Measurements from ENCODE around the gene KIF16B.
"Not testable (repeated sequence)": the region's sequence is repeated elsewhere in the genome, so short reads cannot be mapped to it uniquely, and the experiment has no call there.

The KIF16B gene

GRCh38 chr20:16472045-16472872 lies 101.0 kb downstream of the KIF16B start:
- no peak for DNase-seq

DNA sequence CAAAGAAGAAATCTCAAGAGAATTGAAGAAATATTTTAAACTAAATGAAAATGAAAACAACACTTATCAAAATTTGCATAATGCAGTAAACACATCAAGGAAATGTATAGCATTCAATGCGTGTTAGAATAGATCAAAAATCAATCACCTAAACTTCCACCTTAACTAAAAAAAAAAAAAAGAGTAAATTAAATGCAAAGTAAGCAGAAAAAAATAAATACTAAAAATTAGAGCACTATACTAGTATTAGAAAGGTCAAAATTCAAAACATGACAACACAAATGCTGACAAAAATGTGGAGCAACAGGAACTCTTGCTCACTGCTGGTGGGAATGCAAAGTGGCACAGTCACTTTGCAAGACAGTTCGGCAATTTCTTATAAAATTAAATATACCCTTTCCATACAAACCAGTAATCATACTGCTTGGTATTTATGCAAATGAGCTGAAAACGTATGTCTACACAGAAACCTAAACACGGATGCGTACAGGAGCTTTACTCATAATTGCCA lies 103.8 kb downstream of the KIF16B start:
- DNase-seq, result no peak

- DNase-seq, result no peak
Observed at GRCh38 chr20:16462711-16463110, 110.5 kb downstream of the KIF16B start.

GRCh38 chr20:16459019-16459700 lies 114.1 kb downstream of the KIF16B start:
- DNase-seq, result peak; percentile 35

GRCh38 chr20:16457514-16457913 lies 115.7 kb downstream of the KIF16B start:
- DNase-seq, result no peak

GRCh38 chr20:16455324-16455723 lies 117.9 kb downstream of the KIF16B start:
- DNase-seq, result no peak

DNA sequence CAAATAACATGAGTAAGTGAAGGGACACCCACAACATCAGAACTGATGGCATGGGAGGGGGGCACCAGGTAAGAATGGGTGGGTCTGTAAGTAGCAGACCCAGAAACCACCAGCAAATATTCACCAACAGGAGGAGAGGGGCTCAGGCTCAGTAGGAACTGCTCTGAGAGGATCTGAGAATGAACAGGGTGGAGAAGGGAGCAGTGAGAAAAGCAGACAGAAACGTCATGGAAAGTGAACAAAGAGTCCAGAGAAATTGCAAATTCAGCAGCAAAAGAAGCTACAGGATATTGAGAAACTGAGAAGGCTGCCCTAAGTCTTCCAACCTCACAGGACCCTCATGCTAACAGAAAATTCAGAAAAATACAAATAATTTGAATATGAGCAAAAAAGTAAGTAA lies 121.3 kb downstream of the KIF16B start:
- DNase-seq, result no peak

DNA sequence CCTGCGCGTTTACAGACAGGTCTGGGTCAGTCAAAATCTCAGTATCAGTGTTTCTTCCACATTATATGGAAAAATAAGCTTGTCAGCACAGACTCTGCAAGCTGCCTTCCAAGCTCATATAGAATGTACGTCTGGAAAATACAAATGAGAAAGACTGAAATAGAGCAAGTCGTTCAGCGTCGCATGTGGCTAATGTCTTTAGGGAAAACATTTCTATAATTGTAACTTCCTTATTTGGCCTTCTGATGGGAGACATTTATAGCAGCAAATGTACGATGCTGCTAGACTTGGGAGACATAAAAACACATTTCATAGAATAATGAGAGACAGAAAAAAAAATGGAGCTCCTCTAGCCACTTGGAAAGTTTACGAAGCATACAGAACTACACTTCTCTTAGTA lies 122.2 kb downstream of the KIF16B start:
- DNase-seq, result no peak

DNA sequence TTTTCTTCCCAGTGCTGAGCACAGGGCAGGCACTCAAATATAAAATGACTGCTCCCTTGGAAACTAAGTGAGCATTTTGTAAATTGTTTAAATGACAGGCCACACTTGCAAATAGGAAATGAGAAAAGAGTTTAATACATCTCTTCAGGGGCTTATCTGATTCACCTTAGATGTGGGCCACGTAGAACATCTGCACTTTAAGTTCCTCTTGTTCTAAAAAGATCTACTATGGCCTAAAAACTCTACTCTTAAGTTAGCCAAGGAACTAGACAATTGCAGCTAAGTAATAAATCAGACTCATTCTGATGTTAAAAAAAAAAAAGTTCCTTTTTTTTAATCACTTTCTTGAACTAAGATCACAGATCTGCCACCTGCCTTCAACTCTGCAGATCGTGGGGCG lies 126.3 kb downstream of the KIF16B start:
- DNase-seq, result no peak

DNA sequence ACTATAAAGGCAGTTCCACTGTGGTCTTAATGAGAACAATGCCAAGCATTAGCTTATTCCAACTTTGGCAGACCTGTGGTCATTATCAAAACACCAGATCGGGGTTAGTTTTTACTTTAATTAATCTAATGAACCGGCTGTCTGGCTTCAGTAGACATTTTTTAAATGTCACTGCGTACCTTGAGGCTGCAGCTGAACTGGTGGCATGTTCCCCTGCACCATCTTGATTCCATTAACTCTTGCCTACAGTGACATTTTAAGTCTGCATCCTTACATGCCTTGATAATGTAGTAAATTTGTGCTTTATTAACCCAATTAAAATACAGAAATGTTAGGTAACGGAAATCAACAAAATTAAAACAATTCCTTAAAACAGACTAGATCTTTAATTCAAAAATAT lies 127.0 kb downstream of the KIF16B start:
- DNase-seq, result no peak

DNA sequence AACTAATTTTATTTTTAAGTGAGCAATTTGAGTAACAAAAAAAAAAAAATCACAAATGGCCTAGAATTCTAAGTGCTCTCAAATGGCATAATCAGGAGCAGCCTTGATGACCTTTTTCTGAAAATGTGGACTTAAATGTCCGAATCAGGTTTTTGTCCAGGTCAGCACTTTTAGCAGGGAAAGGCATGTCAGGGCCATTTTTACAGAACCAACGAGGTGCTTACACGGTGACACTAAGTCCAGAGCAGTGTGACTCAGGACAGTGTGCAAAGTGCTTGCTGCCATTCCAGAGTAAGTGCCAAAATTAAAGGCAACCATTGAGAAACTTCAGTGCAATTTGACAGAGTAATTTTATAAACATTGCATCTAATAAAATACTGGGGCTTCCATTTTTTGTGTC lies 127.8 kb downstream of the KIF16B start:
- DNase-seq, result no peak

GRCh38 chr20:16444057-16444777 lies 129.0 kb downstream of the KIF16B start:
- no peak for DNase-seq

- DNase-seq, result no peak
Observed at GRCh38 chr20:16441546-16442164, 131.6 kb downstream of the KIF16B start.

- DNase-seq, result no peak
Observed at GRCh38 chr20:16440686-16441085, 132.6 kb downstream of the KIF16B start.

GRCh38 chr20:16439540-16439939 lies 133.7 kb downstream of the KIF16B start:
- DNase-seq, result not testable (repeated sequence)

GRCh38 chr20:16438100-16438499 lies 135.1 kb downstream of the KIF16B start:
- no peak for DNase-seq

- DNase-seq, result no peak
Observed at GRCh38 chr20:16437387-16437996, 135.8 kb downstream of the KIF16B start.

GRCh38 chr20:16434062-16434664 lies 139.1 kb downstream of the KIF16B start:
- DNase-seq, result no peak

DNA sequence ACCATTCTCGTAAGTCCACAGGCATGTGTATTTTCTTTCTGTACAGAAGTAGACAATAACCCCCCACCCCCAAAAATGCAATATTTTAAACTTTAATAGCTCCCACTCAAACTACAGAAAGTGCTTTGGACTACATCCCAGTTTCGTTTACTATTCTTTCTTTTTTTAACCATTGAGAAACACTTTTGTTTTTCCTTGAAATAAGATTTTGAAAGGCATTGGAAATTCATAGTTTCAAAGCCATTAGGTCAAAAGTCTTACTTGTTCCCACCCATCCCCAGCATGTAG lies 140.0 kb downstream of the KIF16B start:
- DNase-seq, result no peak

DNA sequence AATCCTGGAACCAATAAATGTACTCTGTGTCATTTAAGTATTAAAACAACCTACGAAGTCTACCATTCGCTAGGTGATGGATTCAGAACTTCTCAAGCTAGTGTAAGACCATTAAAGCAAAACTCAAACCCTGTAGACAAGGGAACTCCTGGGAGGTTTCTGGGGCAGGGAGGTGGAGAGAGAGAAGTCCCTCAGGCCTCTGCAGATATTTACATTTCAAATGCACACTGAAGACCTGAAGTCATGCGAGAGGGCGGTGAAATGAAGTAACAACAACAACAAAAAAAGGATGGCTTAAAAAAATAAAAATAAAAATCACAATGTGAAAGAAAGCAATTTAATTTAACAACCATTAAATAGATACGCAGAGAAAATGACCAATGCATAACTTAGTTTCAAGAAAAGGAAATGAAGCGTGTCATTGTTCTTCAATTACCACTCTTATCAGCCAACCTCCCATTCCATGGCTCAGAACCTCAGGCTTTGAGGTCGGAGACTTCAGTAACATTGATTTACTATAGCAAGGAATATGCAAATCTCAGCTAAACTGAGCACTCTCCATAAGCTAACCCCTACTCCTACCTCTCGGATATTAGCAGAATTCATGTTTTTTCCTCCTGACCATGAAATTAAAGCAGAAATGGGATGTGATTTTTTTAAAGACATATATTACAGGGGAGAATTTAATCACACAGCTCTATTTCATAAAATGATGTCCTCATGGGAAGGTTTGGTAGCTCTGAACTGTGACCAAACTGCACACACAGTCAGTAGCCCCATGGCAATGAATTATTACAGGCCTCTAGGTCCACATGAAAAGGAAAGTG lies 140.6 kb downstream of the KIF16B start:
- no peak for DNase-seq

DNA sequence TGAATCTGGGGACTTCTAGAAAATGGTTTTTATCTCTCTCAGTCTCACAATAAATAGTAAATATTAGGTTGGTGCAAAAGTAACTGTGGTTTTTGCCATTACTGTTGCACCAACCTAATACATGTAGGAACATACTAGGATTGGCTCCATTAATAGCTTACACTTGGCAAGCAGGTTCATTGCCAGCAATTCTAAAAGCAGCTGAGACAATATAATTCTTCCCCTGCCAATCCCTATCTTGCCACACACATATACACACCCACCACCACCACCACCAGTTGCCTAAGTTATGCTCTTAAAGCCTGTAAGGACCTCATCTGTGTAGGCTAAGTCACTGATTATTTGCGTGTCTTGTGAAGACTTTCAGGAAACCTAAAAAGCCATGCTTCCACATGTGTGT lies 145.1 kb downstream of the KIF16B start:
- DNase-seq, result no peak

GRCh38 chr20:16427571-16427970 lies 145.7 kb downstream of the KIF16B start:
- DNase-seq, result no peak

All from kidney glomerular epithelial cell (primary cell).